Activated CD4-positive, alpha-beta T cell treated with anti-CD3 and anti-CD28 coated beads, Interleukin-2, amount 50 U/mL, for 24 hours (primary cell): ENCODE results near the gene SLC25A20.
A peak's percentile ranks its signal among the peaks of the same experiment; 100 is the strongest.
"Not testable (repeated sequence)": the region's sequence is repeated elsewhere in the genome, so short reads cannot be mapped to it uniquely, and the experiment has no call there.

ENCODE experiments used
- DNase-seq, 2 donors: peaks; one replicate each; pipeline ENCODE4 v3.0.0-alpha.2; 2020; ENCODE audit warnings: low read depth in 1 of 2, low spot score in 1 of 2

Gene SLC25A20, protein sequence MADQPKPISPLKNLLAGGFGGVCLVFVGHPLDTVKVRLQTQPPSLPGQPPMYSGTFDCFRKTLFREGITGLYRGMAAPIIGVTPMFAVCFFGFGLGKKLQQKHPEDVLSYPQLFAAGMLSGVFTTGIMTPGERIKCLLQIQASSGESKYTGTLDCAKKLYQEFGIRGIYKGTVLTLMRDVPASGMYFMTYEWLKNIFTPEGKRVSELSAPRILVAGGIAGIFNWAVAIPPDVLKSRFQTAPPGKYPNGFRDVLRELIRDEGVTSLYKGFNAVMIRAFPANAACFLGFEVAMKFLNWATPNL

DNA sequence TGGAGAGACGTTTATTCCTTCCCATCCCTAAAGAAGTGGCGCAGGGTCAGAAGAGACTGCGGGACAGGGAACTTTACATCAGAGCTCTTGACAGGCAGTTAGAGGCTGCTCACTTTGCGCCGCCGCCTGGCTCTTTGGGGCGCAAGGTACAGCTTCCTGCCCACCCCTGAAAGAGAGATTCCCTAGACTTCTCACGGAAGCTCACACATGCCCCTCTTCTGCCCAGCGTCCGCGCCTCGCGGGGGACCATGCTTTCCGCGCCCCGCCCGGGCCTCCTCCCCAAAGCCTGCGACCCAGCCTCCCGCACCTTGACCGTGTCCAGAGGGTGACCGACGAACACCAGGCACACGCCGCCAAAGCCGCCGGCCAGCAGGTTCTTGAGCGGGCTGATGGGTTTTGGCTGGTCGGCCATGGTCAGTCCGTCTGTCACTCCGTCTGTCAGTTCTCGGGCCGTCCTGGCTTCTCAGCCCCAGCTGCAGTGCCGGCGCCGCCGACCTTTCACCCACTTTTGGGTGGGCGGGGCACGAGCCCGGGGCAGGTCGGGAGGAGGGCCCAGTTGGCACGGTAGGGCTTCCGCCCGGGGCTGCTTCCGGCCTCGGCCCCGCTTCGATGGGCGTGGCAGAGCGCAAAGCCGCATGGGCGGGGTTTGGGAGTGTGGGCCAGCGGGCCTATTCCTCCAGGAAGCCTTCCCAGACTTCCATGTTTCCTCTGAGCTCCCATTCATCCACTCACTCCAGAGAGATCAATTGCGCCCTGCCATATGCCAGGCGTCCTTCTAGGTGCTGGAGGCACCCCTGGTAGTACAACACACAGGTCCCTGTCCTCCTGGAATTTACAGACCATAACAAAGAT lies at the start of gene SLC25A20:
Gene SLC25A20, minus strand, starts transcription at position 500 of the 852 bp plus-strand sequence. Its CDS starts 88 bp downstream, at position 412.
- peak; percentile 78 to 90 for DNase-seq

DNA sequence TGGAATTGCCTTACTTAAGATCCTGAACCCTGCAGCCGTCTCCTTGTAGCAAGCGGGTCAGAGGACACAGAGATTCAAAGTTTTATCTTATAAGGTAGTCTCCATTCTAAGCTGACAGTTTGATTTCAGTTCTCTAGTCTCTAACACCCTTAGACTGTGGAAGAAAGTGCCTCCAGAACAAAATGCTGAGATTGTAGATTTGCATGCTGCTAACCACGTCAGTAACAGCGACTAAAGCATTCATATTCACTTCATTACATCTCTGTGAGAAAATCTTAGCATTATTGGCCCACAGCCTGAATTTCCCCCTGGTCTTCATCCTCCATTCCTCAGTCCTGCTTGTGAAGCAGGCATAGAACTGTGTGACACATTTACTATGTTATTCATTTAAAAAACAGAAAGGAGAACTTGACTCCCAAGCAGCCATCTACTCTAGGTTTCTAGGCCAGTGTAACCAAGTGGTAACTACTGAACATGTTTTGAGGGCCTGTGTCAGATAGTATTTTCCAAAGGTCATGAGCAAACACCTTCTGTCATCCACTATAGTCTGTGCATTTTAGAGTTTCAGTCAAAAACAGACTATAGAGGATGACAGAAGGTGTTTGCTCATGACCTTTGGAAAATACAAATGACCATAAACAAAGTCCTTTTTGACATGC lies 47.3 kb upstream of the SLC25A20 start:
- DNase-seq, result no peak

DNA sequence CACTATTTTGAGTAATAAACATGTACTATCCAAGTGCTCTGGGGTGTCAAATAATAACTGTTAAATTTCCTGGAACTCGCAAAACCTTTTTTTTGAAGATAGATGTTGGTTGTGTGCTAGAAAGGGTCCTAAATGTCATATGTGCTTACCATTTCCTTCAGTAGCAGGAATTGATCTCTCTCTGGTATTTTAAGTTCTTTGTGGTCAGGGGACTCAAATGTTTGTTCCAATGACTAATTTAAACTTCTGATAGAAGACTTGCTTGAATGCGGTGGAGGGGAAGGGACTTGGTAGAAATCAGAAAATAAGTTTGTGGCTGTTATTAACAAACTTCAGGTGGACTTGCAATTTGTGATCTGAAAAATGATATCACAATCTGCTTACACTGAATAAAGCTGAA lies 46.8 kb upstream of the SLC25A20 start:
- DNase-seq, result no peak

DNA sequence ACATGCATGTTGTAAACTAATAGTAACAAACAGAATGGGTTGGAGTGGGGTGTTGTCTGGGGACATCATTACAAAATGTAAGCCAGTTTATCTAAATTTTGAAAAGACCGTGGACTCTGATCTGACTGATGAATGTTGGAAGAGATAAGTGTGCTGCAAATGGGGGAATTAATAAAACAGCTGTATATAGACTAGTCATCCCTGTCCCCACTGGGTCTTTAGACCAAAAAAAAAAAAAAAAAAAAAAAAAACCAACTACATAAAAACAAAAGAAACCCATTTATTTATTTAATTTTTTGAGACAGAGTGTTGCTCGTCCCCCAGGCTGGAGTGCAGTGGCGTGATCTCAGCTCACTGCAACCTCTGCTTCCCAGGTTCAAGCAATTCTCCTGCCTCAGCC lies 40.0 kb upstream of the SLC25A20 start:
- DNase-seq, result no peak

GRCh38 chr3:48938156-48938555 lies 39.5 kb upstream of the SLC25A20 start:
- DNase-seq, result no peak

- no peak for DNase-seq
Measured at GRCh38 chr3:48935530-48935929, 36.8 kb upstream of the SLC25A20 start.

DNA sequence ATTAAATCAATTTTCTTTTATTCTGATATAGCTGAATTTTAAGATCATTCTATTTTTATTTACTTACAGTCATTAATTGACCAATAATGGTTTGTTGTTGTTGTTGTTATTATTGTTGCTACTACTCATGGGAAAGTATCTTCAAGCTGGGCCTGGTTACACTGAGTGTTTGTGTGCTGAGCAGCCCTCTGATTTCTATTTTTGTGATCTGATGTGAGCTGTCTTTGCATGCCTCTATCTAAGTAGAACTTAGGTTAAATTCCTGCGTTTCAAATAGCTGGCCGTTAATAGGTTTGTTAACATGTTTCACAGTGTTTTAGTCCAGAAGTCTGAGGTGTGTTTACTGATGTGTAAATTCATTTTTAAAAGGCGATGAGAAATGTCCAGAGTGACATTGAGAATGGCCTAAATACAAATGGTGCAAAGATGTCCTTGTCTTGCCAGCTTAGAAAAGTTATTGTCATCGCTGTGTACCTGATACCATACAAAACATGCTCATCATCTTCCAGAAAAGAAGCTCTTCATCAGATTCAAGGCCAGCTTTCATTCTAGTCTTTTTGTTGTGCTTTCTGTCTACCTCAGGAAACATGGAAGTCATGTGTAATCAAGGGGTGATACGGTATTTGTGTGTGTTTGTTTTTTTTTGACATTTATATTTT lies 35.8 kb upstream of the SLC25A20 start:
- DNase-seq, result no peak

DNA sequence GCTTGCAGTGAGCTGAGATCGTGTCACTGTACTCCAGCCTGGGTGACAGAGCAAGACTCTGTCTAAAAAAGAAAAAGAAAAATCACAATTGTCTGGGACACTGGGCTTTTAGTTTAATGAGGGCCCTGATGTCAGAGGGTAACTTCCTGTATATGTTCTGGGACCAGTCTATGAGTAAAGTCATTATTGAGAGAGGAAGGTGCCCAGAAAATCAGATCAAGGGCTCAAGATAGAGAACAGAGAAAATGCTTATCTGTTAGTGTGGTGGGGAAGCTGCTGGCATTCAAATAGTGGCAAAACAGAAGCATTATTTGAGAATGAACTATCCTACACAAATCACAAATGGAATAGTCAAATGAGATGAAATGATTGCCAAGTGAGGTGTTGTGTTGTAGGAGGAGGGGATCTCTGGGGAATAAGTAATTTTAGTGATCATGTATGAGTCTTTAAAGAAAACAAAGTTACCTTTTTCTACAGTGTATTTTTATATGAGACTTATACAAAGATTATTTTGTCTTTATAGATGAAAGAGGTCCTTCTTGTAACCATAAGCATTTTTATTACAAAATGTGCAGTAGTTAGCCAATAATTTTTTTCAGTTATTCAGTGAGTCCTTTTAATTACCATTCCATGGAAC lies 33.4 kb upstream of the SLC25A20 start:
- DNase-seq, result no peak

DNA sequence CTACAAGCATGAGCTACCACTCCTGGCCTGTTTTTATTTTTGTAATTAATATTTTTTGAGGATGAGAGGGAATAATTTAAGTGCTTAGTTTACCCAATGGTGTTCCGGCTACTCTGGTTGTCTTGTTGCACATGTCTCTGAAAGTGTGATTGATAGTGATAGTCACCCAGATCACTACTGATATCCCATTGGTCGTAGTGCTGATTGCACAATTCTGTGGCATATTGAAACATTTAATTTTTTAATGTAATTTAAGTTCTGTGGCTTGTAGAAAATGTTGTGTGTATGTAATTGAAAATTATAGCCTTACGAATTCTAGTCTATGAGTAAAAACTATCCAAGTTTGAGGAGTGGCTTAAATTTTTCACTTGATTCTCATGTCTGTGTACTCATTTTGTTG lies 31.9 kb upstream of the SLC25A20 start:
- no peak for DNase-seq

GRCh38 chr3:48929358-48930035 lies 30.8 kb upstream of the SLC25A20 start:
- DNase-seq, result no peak

DNA sequence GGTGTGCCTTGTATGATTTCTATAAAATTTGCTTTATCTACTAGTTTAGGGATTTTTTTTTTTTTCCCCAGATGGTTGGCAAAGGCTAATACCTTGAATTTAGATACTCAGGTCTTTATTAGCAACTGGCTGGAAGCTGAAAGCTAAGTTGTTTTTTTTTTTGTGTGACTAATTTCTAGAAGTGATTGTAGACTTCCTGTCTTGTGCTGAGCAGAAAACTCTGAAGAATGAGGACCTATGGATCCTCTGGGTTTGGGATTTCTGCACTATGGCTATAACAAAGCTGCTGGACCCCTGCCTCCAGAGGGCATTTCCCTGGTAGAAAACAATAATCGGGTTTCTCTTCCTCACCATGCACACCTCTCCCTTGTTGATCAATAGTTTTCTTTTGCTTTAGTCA lies 30.0 kb upstream of the SLC25A20 start:
- no peak for DNase-seq

- no peak for DNase-seq
Measured at GRCh38 chr3:48927928-48928327, 29.2 kb upstream of the SLC25A20 start.

DNA sequence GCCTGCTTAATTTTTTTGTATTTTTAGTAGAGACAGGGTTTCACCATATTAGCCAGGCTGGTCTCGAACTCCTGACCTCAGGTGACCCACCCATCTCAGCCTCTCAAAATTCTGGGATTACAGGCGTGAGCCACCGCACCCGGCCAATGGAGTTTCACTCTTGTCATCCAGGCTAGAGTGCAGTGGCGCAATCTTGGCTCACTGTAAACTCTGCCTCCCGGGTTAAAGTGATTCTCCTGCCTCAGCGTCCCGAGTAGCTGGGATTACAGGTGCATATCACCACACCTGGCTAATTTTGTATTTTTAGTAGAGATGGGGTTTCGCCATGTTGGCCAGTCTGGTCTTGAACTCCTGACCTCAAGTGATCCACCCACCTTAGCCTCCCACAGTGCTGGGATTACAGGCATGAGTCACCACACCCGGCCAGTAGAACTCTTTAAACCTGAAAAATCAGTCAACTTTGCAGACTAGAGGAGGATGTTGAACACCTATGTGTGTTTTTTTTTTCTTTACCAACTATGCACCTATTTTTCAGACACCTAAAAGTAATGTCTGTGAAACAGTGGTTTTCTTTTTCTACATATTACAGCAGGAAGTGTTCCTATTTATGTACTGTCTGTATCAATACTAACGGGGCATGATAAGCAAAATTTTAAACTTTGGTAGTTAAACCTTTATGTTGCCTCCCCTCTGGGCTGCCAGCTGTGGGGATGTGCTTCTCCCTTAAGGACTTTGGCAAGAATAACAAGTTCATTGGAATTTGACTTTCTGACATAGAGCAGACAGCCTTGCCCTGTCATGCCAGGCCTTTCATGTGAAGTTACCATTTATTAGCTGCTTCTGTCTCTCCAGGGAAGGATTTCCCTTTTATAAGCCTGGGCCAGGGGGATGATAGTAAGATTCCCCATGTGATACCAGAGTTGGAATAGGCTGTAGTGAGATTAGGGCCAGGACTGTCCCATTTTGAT lies 28.0 kb upstream of the SLC25A20 start:
- DNase-seq, result no peak

DNA sequence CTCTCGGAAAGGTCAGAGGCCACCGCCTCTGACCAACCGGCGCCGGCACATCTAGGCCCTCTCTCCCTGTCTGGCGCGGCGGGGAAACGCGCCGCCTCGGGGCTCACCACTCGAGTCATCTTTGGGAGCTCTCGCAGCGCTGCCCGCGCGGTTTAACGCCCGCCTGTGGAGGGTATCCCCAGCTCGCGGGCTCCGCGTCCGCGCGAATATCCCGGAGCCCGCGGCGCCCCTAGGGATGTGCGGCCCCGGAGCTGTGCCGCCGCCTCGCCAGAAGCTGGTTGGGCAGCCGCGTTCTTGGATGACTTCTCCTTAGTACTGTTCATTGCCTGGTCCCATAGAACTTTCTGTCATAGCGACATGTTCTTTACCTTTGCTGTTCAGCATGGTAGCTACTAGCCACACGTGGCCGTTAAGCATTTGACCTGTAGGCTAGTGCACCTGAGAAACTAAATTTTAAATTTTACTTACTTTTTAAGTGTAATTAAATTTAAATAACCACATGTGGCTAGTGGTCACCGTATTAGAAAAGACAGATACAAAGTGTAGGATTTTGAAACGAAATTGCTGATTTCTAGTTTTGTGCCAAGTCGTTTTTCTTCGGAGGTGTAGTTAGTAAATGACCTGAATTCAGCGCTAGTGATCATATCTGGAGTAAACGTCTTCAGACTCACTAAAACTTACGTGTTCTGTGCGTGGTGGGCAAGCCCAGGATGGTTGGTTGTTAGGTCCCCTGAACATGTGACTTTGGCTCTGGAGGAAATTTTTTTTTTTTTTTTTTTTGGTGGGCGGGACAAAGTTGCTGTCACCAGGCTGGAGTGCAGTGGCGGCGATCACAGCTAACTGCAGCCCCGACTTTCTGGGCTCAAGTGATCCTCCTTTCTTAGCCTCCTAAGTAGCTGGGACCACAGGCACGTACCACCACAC lies 20.8 kb upstream of the SLC25A20 start:
- DNase-seq, result peak; percentile 18 to 49

- peak; percentile 78 to 81 for DNase-seq
Measured at GRCh38 chr3:48918388-48919214, 19.9 kb upstream of the SLC25A20 start, which contains the start of gene ARIH2. TSS of gene ARIH2 (plus strand) at chr3:48918842. CDS start at chr3:48927559, 8,717 bp downstream.

DNA sequence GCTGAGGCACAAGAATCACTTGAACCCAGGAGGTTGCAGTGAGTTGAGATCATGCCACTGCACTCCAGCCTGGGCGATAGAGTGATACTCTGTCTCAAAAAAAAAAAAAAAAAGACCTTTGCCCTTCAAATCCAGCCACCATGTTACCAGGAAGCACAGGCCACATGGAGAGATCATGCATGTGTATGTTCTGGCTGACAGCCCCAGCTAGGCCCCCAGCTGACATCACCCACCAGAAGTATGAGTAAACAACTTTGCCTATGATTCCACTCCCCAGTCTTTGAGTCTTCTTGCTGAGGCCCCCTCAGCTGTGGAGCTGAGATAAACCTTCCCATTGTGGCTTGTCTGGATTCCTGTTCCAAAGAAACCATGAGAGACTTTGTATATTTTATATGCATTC lies 16.6 kb upstream of the SLC25A20 start:
- no peak for DNase-seq

DNA sequence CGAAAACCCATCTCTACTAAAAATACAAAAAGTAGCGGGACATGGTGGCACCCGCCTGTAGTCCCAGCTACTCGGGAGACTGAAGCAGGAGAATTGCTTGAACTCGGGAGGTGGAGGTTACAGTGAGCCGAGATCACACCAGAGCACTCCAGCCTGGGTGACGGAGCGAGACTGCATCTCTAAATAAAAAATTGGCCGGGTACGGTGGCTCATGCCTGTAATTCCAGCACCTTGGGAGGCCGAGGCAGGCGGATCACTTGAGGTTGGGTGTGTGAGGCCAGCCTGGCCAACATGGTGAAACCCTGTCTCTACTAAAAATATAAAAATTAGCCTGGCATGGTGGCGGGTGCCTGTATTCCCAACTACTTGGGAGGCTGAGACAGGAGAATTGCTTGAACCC lies 8.3 kb upstream of the SLC25A20 start:
- not testable (repeated sequence) for DNase-seq
